Measurements from ENCODE around the gene RPRD2. TPM values are rescaled to one million over a fixed set of nuclear protein-coding genes. Genes with fewer than 3 reads are reported as not detected.

The RPRD2 gene
- polyA plus RNA-seq, 1 donor from 2014 or later: 8.6 TPM

GRCh38 chr1:150429805-150430204, 65.9 kb downstream of the RPRD2 start:
- H3K27me3 ChIP-seq (ENCODE audit: insufficient read depth, low read depth, low read length): no peaks in the 10 kb centered on the region
- H3K27ac ChIP-seq (ENCODE audit: low read length): no peak overlapping the region
- TF ChIP-seq REST (IDR thresholded peaks at IDR 0.05; ENCODE audit: borderline replicate concordance): no peak
- no peak for TF ChIP-seq MXI1 (conservative IDR thresholded peaks at IDR 0.05; ENCODE audit: poor library complexity, severe bottlenecking)
- H4K20me1 ChIP-seq (ENCODE audit: insufficient read depth): no peaks in the 10 kb centered on the region
- no peak overlapping the region for H3K9ac ChIP-seq (ENCODE audit: low read length)
- H3K36me3 ChIP-seq (ENCODE audit: insufficient read depth, low read length): no peaks in the 10 kb centered on the region
- no peaks in the 10 kb centered on the region for H3K9me2 ChIP-seq (ENCODE audit: insufficient read depth, low read length)
- no peak overlapping the region for H3K4me2 ChIP-seq (ENCODE audit: low read length)
- H3F3A ChIP-seq (ENCODE audit: insufficient read depth, low read length, poor library complexity, severe bottlenecking): no peaks in the 10 kb centered on the region
- H2AFZ ChIP-seq (ENCODE audit: low read depth, low read length): no peak overlapping the region
- H3K4me3 ChIP-seq (ENCODE audit: low read length): no peak overlapping the region
- H3K9me3 ChIP-seq (ENCODE audit: low read length): no peaks in the 10 kb centered on the region
- no peaks in the 10 kb centered on the region for H3K79me2 ChIP-seq (replicated peaks; ENCODE audit: insufficient read depth, low read length)

DNA sequence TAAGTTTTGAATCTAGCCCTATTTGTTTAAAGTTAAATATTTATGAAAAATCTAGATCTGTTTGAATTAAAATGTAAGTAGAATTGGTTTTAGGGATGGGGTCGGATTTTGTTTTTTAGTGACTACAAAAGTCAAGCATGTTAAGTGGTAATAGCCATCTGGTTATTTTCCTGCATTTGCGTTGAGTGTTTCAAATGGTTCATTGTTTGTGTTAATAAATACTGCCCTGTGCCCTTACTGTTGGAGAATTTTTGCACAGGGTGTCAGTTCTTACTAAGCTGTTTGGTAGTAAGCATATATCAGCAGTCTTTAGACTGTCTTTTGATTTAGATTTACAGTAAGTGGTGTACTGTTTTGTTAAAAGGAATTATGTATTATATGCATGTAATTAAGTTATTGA, 77.2 kb downstream of the RPRD2 start:
- H3K36me3 ChIP-seq (ENCODE audit: insufficient read depth, low read length): peaks cover 2% of the 10 kb centered on the region
- H3K9me3 ChIP-seq (ENCODE audit: low read length): no peaks in the 10 kb centered on the region
- H3K4me2 ChIP-seq (ENCODE audit: low read length): no peak overlapping the region
- H2AFZ ChIP-seq (ENCODE audit: low read depth, low read length): no peak overlapping the region
- H3K4me3 ChIP-seq (ENCODE audit: low read length): no peak overlapping the region
- H3K9ac ChIP-seq (ENCODE audit: low read length): no peak overlapping the region
- H3K79me2 ChIP-seq (replicated peaks; ENCODE audit: insufficient read depth, low read length): no peaks in the 10 kb centered on the region
- H3K9me2 ChIP-seq (ENCODE audit: insufficient read depth, low read length): no peaks in the 10 kb centered on the region
- H3K27me3 ChIP-seq (ENCODE audit: insufficient read depth, low read depth, low read length): no peaks in the 10 kb centered on the region
- H3F3A ChIP-seq (ENCODE audit: insufficient read depth, low read length, poor library complexity, severe bottlenecking): peaks cover 7% of the 10 kb centered on the region
- H3K27ac ChIP-seq (ENCODE audit: low read length): no peak overlapping the region
- no peaks in the 10 kb centered on the region for H4K20me1 ChIP-seq (ENCODE audit: insufficient read depth)
- TF ChIP-seq, protein P1, sequence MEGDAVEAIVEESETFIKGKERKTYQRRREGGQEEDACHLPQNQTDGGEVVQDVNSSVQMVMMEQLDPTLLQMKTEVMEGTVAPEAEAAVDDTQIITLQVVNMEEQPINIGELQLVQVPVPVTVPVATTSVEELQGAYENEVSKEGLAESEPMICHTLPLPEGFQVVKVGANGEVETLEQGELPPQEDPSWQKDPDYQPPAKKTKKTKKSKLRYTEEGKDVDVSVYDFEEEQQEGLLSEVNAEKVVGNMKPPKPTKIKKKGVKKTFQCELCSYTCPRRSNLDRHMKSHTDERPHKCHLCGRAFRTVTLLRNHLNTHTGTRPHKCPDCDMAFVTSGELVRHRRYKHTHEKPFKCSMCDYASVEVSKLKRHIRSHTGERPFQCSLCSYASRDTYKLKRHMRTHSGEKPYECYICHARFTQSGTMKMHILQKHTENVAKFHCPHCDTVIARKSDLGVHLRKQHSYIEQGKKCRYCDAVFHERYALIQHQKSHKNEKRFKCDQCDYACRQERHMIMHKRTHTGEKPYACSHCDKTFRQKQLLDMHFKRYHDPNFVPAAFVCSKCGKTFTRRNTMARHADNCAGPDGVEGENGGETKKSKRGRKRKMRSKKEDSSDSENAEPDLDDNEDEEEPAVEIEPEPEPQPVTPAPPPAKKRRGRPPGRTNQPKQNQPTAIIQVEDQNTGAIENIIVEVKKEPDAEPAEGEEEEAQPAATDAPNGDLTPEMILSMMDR (IDR thresholded peaks at IDR 0.05; ENCODE audit: poor library complexity, severe bottlenecking): no peak
- TF ChIP-seq REST (IDR thresholded peaks at IDR 0.05; ENCODE audit: borderline replicate concordance): no peak
- no peak for TF ChIP-seq EP300 (conservative IDR thresholded peaks at IDR 0.05; ENCODE audit: poor library complexity, severe bottlenecking)
- no peak for TF ChIP-seq RAD21 (conservative IDR thresholded peaks at IDR 0.05)
- no peak for TF ChIP-seq MXI1 (conservative IDR thresholded peaks at IDR 0.05; ENCODE audit: poor library complexity, severe bottlenecking)
- no peak for TF ChIP-seq TAF1 (IDR thresholded peaks at IDR 0.05; ENCODE audit: low read depth)
- no peak for TF ChIP-seq POLR2AphosphoS5 (IDR thresholded peaks at IDR 0.05)
- TF ChIP-seq SMC3 (conservative IDR thresholded peaks at IDR 0.05; ENCODE audit: poor library complexity): no peak
- no peak for TF ChIP-seq EZH2 (IDR thresholded peaks at IDR 0.05; ENCODE audit: borderline replicate concordance, insufficient read depth, low read length, poor library complexity, severe bottlenecking)
